Suprapubic skin (tissue), 4 donors: ENCODE measurements around the gene KHSRP. TPM values are rescaled to one million over a fixed set of nuclear protein-coding genes. Genes with fewer than 3 reads are reported as not detected.

ENCODE experiments used
- DNase-seq, 2 donors: peaks; one replicate each; pipeline ENCODE4 v3.0.0-alpha.2; 2019; ENCODE audit warnings: low spot score in 2 of 2
- H3K27ac ChIP-seq: fragments of 200-600 bp; sonication (generic); one replicate; pipeline ENCODE4 v1.5.1; 2019
- H3K27me3 ChIP-seq: fragments of 200-600 bp; sonication (generic); one replicate; pipeline ENCODE4 v1.5.1; 2019
- H3K36me3 ChIP-seq: fragments of 200-600 bp; sonication (generic); one replicate; pipeline ENCODE4 v1.5.1; 2019
- H3K4me1 ChIP-seq: fragments of 200-600 bp; sonication (generic); one replicate; pipeline ENCODE4 v1.5.1; 2019
- H3K4me3 ChIP-seq: fragments of 200-600 bp; sonication (generic); one replicate; pipeline ENCODE4 v1.5.1; 2019; ENCODE audit warnings: mild to moderate bottlenecking
- H3K9me3 ChIP-seq: fragments of 200-600 bp; sonication (generic); one replicate; pipeline ENCODE4 v1.5.1; 2019
- CTCF ChIP-seq, 2 donors: fragments of 200-600 bp in 1 of 2; fragments of 450-650 bp in 1 of 2; sonication (generic) in 1 of 2; IDR thresholded peaks; one replicate each; pipeline ENCODE4 v1.5.1; 2016 to 2019; ENCODE audit warnings: antibody characterized with exemption in 2 of 2, mild to moderate bottlenecking in 1 of 2, moderate library complexity in 1 of 2
- EP300 ChIP-seq: sonication (generic); formaldehyde crosslinking; IDR thresholded peaks from one replicate; pipeline ENCODE4 v1.6.1; 2017; ENCODE audit warnings: antibody characterized with exemption
- POLR2A ChIP-seq, 2 donors: fragments of 450-650 bp; IDR thresholded peaks; one replicate each; pipeline ENCODE4 v1.6.1; 2017; ENCODE audit warnings: antibody characterized with exemption in 2 of 2, mild to moderate bottlenecking in 2 of 2, moderate library complexity in 2 of 2
- POLR2AphosphoS5 ChIP-seq, 3 donors: sonication (generic); formaldehyde crosslinking; IDR thresholded peaks; one replicate each; pipeline ENCODE4 v1.6.1; 2017; ENCODE audit warnings: antibody characterized with exemption in 3 of 3
- WGBS: methylation state at CpG from one replicate; pipeline ENCODE4 v1.1.5; 2018; 5-methylcytosine and 5-hydroxymethylcytosine counted together
- total RNA-seq, 4 donors: library from RNA; depleted of rRNA; stranded (reverse); fragments of >200 nt; gene quantifications; one replicate each; pipeline ENCODE4 v1.1.0, GENCODE V29; 2016

KHSRP gene
- total RNA-seq, 4 donors from 2014 or later: 127 to 160 (median 139) TPM

- H3K36me3 ChIP-seq: peaks cover 41% of the 10 kb centered on the region
- H3K4me1 ChIP-seq: peaks cover 12% of the 10 kb centered on the region
- WGBS: 96% methylated on average over 11 of the region's 11 CpGs
- TF ChIP-seq POLR2AphosphoS5 (IDR thresholded peaks at IDR 0.05): no peak
- TF ChIP-seq CTCF (IDR thresholded peaks at IDR 0.05): no peak
- no peak for TF ChIP-seq POLR2A (IDR thresholded peaks at IDR 0.05)
- no peak for TF ChIP-seq EP300
- no peak for DNase-seq
- H3K27me3 ChIP-seq: no peaks in the 10 kb centered on the region
- H3K27ac ChIP-seq: no peak overlapping the region
- H3K9me3 ChIP-seq: no peaks in the 10 kb centered on the region
- H3K4me3 ChIP-seq: no peak overlapping the region
Observed at GRCh38 chr19:6453951-6454565, 29.4 kb upstream of the KHSRP start.

- no peaks in the 10 kb centered on the region for H3K9me3 ChIP-seq
Observed at GRCh38 chr19:6452899-6453298, 28.3 kb upstream of the KHSRP start.

GRCh38 chr19:6452223-6452614 is 27.6 kb upstream of the KHSRP start:
- no peak for TF ChIP-seq CTCF (IDR thresholded peaks at IDR 0.05)
- TF ChIP-seq POLR2A (IDR thresholded peaks at IDR 0.05): no peak
- TF ChIP-seq EP300: no peak
- TF ChIP-seq POLR2AphosphoS5 (IDR thresholded peaks at IDR 0.05): no peak
- H3K36me3 ChIP-seq: peaks cover 41% of the 10 kb centered on the region
- 94% methylated on average over 19 of the region's 19 CpGs for WGBS
- H3K27me3 ChIP-seq: no peaks in the 10 kb centered on the region
- no peaks in the 10 kb centered on the region for H3K9me3 ChIP-seq
- DNase-seq: no peak
- H3K27ac ChIP-seq: no peak overlapping the region
- H3K4me1 ChIP-seq: no peaks in the 10 kb centered on the region
- H3K4me3 ChIP-seq: no peak overlapping the region

More at GRCh38 chr19:6452899-6453298, 28.3 kb upstream of the KHSRP start:
- DNase-seq: no peak
- Histone ChIP-seq H3K36me3 (peaks cover 41% of the 10 kb centered on the region), H3K27me3 (no peaks in the 10 kb centered on the region), H3K4me1 (peaks cover under 1% of the 10 kb centered on the region), H3K27ac (no peak overlapping the region), H3K4me3 (no peak overlapping the region)
- WGBS: 96% methylated on average over 2 of the region's 2 CpGs
- TF ChIP-seq CTCF (IDR thresholded peaks at IDR 0.05) (no peak), POLR2A (IDR thresholded peaks at IDR 0.05) (no peak), POLR2AphosphoS5 (IDR thresholded peaks at IDR 0.05) (no peak), EP300 (no peak)

GRCh38 chr19:6451583-6452222 is 27.1 kb upstream of the KHSRP start:
- DNase-seq: no peak
- no peak overlapping the region for H3K4me3 ChIP-seq
- H3K27me3 ChIP-seq: no peaks in the 10 kb centered on the region
- no peaks in the 10 kb centered on the region for H3K4me1 ChIP-seq
- H3K36me3 ChIP-seq: peaks cover 46% of the 10 kb centered on the region
- WGBS: 86% methylated on average over 7 of the region's 7 CpGs
- no peaks in the 10 kb centered on the region for H3K9me3 ChIP-seq
- H3K27ac ChIP-seq: no peak overlapping the region
- no peak for TF ChIP-seq POLR2AphosphoS5 (IDR thresholded peaks at IDR 0.05)
- TF ChIP-seq CTCF (IDR thresholded peaks at IDR 0.05): no peak
- TF ChIP-seq EP300: no peak
- no peak for TF ChIP-seq POLR2A (IDR thresholded peaks at IDR 0.05)

DNA sequence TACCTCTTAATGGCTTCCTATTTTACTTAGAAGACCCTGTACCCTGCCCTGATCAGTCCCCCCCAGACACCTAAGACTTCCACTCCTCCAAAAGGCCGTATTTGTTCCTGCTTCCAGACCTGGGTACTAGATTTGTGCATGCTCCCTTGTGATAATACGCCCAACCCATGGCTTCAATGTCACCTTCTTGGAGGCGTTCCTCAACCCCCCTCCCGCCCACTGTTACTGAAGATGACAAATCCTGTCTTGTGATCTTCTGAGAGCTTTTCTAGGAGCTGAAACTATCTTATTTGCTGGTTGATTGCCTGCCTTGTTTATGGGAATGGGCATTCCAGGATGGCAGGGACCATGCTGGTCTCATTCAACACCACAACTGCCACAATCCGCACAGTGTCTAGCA is 25.6 kb upstream of the KHSRP start:
- Histone ChIP-seq H3K9me3 (no peaks in the 10 kb centered on the region), H3K4me3 (no peak overlapping the region), H3K36me3 (peaks cover 51% of the 10 kb centered on the region), H3K27ac (no peak overlapping the region), H3K27me3 (no peaks in the 10 kb centered on the region), H3K4me1 (no peaks in the 10 kb centered on the region)
- TF ChIP-seq POLR2A (IDR thresholded peaks at IDR 0.05) (no peak), EP300 (no peak), CTCF (IDR thresholded peaks at IDR 0.05) (no peak), POLR2AphosphoS5 (IDR thresholded peaks at IDR 0.05) (no peak)
- no peak for DNase-seq
- WGBS: 97% methylated on average over 5 of the region's 5 CpGs
